Coronary artery (tissue), 2 donors: ENCODE data around the gene ANKRD2.
A peak's percentile ranks its signal among the peaks of the same experiment; 100 is the strongest.

ENCODE experiments used
- DNase-seq: peaks from one replicate; pipeline ENCODE4 v3.0.0-alpha.2; 2017; ENCODE audit warnings: low spot score
- H3K27ac ChIP-seq, 2 donors: fragments of 200-600 bp; sonication (generic); one replicate each; pipeline ENCODE4 v1.5.1; 2016 to 2019
- H3K4me3 ChIP-seq: fragments of 200-600 bp; sonication (generic); 2 replicates; pipeline ENCODE4 v1.5.1; 2016; ENCODE audit warnings: mild to moderate bottlenecking, moderate library complexity
- CTCF ChIP-seq: fragments of 200-600 bp; sonication (generic); IDR thresholded peaks from one replicate; pipeline ENCODE4 v1.5.1; 2019; ENCODE audit warnings: antibody characterized with exemption

The ANKRD2 gene

GRCh38 chr10:97583476-97583875, 10.9 kb downstream of the ANKRD2 start:
- DNase-seq: no peak
- Histone ChIP-seq H3K4me3 (no peak overlapping the region), H3K27ac (peak overlapping the region in 1 of 2 donors; percentile 63)
- TF ChIP-seq CTCF: no peak

- peak; percentile 81 for DNase-seq
- peak within 1 kb of the TSS; percentile 0 to 63 for H3K27ac ChIP-seq
- TF ChIP-seq CTCF: no peak
- no peak within 1 kb of the TSS for H3K4me3 ChIP-seq
These were observed 11.7 kb downstream of the ANKRD2 start, which contains the start of gene HOGA1 for GRCh38 chr10:97584060-97584797. Gene HOGA1, plus strand, starts transcription at chr10:97584389. Its CDS starts 315 bp downstream, at chr10:97584704.

GRCh38 chr10:97584798-97585438, 12.3 kb downstream of the ANKRD2 start:
- no peak for DNase-seq
- H3K4me3 ChIP-seq: no peak overlapping the region
- H3K27ac ChIP-seq: peak overlapping the region in 1 of 2 donors; percentile 63
- TF ChIP-seq CTCF: no peak

GRCh38 chr10:97585439-97585811, 12.8 kb downstream of the ANKRD2 start:
- DNase-seq: no peak
- Histone ChIP-seq H3K27ac (peak overlapping the region in 1 of 2 donors; percentile 63), H3K4me3 (no peak overlapping the region)
- no peak for TF ChIP-seq CTCF

GRCh38 chr10:97587183-97587582, 14.6 kb downstream of the ANKRD2 start:
- TF ChIP-seq CTCF: no peak
- H3K27ac ChIP-seq: no peak overlapping the region
- no peak for DNase-seq
- no peak overlapping the region for H3K4me3 ChIP-seq

- H3K27ac ChIP-seq: no peak within 1 kb of the TSS
- DNase-seq: no peak
- H3K4me3 ChIP-seq: no peak within 1 kb of the TSS
- TF ChIP-seq CTCF: no peak
These were observed 16.9 kb downstream of the ANKRD2 start, which contains the start of gene C10orf62 for GRCh38 chr10:97589479-97589878. Gene C10orf62, plus strand, starts transcription at chr10:97589721. Its CDS starts 177 bp downstream, at chr10:97589898.
